Spleen (tissue), 11 donors: ENCODE data around the gene SLCO2A1. TPM values are rescaled to one million over a fixed set of nuclear protein-coding genes. Genes with fewer than 3 reads are reported as not detected.
A peak's percentile ranks its signal among the peaks of the same experiment; 100 is the strongest.

Source experiments
- DNase-seq: peaks from one replicate; pipeline ENCODE4 v3.0.0-alpha.2; 2020
- H3K27ac ChIP-seq, 8 donors: fragments of 200-600 bp; sonication (generic) in 7 of 8; 1 replicate in 4 of 8; 2 replicates in 4 of 8; pipeline versions ENCODE4 v1.5.0 to v1.8.0; 2016 to 2021; ENCODE audit warnings: inconsistent platforms in 4 of 8, mild to moderate bottlenecking in 4 of 8, moderate library complexity in 1 of 8
- H3K27me3 ChIP-seq, 7 donors: fragments of 200-600 bp; sonication (generic) in 6 of 7; replicated peaks in 1 of 7; 1 replicate in 4 of 7; 2 replicates in 3 of 7; pipeline versions ENCODE4 v1.5.0 to v1.8.0; 2016 to 2021; ENCODE audit warnings: inconsistent platforms in 3 of 7, mild to moderate bottlenecking in 1 of 7
- H3K36me3 ChIP-seq, 6 donors: fragments of 200-600 bp; sonication (generic) in 5 of 6; 1 replicate in 4 of 6; 2 replicates in 2 of 6; pipeline versions ENCODE4 v1.5.0 to v1.8.0; 2016 to 2021; ENCODE audit warnings: inconsistent platforms in 2 of 6
- H3K4me1 ChIP-seq, 6 donors: fragments of 200-600 bp; sonication (generic) in 5 of 6; 1 replicate in 3 of 6; 2 replicates in 3 of 6; pipeline versions ENCODE4 v1.5.0 to v1.8.0; 2016 to 2021; ENCODE audit warnings: inconsistent platforms in 3 of 6
- H3K4me3 ChIP-seq, 8 donors: fragments of 200-600 bp; sonication (generic) in 7 of 8; 1 replicate in 4 of 8; 2 replicates in 4 of 8; pipeline versions ENCODE4 v1.5.0 to v1.8.0; 2016 to 2021; ENCODE audit warnings: inconsistent platforms in 4 of 8, mild to moderate bottlenecking in 4 of 8, moderate library complexity in 2 of 8
- H3K9me3 ChIP-seq, 8 donors: fragments of 200-600 bp; sonication (generic) in 7 of 8; 1 replicate in 4 of 8; 2 replicates in 4 of 8; pipeline versions ENCODE4 v1.5.0 to v1.8.0; 2016 to 2021; ENCODE audit warnings: inconsistent platforms in 4 of 8
- CTCF ChIP-seq, 11 experiments: fragments of 200-600 bp in 7 of 11; fragments of 450-650 bp in 4 of 11; sonication (generic) in 4 of 11; IDR thresholded peaks in 8 of 11; conservative IDR thresholded peaks in 3 of 11; 1 replicate in 7 of 11; 2 replicates in 4 of 11; pipeline versions ENCODE4 v1.4.0 to v1.8.0; 2016 to 2021; ENCODE audit warnings: antibody characterized with exemption in 11 of 11, inconsistent platforms in 4 of 11, mild to moderate bottlenecking in 1 of 11
- POLR2A ChIP-seq, 3 donors: fragments of 450-650 bp; IDR thresholded peaks; one replicate each; pipeline ENCODE4 v1.5.1; 2017; ENCODE audit warnings: antibody characterized with exemption in 3 of 3, mild to moderate bottlenecking in 1 of 3
- POLR2AphosphoS5 ChIP-seq, 3 donors: sonication (generic); formaldehyde crosslinking; IDR thresholded peaks; one replicate each; pipeline ENCODE4 v1.5.1; 2017; ENCODE audit warnings: antibody characterized with exemption in 3 of 3
- WGBS, 5 donors: extraction: QIAGEN DNeasy Blood & Tissue Kit in 3 of 5; methylation state at CpG; one replicate each; pipeline versions ENCODE4 v1.1.5 to v1.1.7; 2013 to 2018; 5-methylcytosine and 5-hydroxymethylcytosine counted together
- intact Hi-C: fragments of 100-400 bp; cut with DNase I; formaldehyde crosslinking; loops from one replicate; pipeline ENCODE4 v1.15.0; 2023; ENCODE audit warnings: low total_unique reads
- polyA plus RNA-seq, 3 donors: library from polyadenylated mRNA; stranded (reverse); fragments of 200-250 nt; gene quantifications; one replicate each; pipeline ENCODE4 v1.2.1, GENCODE V29; 2013
- total RNA-seq, 7 donors: library from RNA; depleted of rRNA in 3 of 7; stranded (reverse); fragments of >200 nt in 3 of 7; fragmentation: NEBNext Ultra II Directional in 4 of 7; extraction: Animal tissue kit (Norgen Biotek cat#: 25700) in 4 of 7; gene quantifications; one replicate each; pipeline versions ENCODE4 v1.1.0 to v1.2.1, GENCODE V29; 2016 to 2021
- donor health status: healthy with polysubstance abuse.
- donor health status: DM: no; HTN: no; CAD: no; lungs with moderate emphysema.
- donor health status: DM: no; HTN: no; CAD: no.
- donor health status: Bipolar disorder and iron deficiency.
- donor health status: healthy.
- donor health status: DM: no; HTN: no; CAD: no.
- donor health status: DM: yes; HTN: yes; CAD: no.

Gene SLCO2A1
- total and polyA plus RNA-seq, 10 donors = 4.8 to 118 (median 29.8) TPM

- no peak for DNase-seq
- Histone ChIP-seq H3K27ac (peak overlapping the region in 6 of 8 donors; percentile 47 to 73 (median 66)), H3K9me3 (no peaks in the 10 kb centered on the region), H3K27me3 (no peaks in the 10 kb centered on the region), H3K36me3 (no peaks in the 10 kb centered on the region), H3K4me3 (no peak overlapping the region), H3K4me1 (peaks cover 0 to 55% (median 10%) of the 10 kb centered on the region in 6 donors)
- intact Hi-C loops = no loop called here
- WGBS, 5 donors = 36 to 51% (median 43%) methylated on average over 3 of the region's 3 CpGs
- TF ChIP-seq CTCF (IDR thresholded peaks at IDR 0.05 in 8 of 11, conservative IDR thresholded peaks at IDR 0.05 in 3 of 11) = no peak
- TF ChIP-seq POLR2AphosphoS5 (IDR thresholded peaks at IDR 0.05) = peak in 1 of 3 donors; percentile 61
- TF ChIP-seq POLR2A (IDR thresholded peaks at IDR 0.05) = no peak
Measured at GRCh38 chr3:133991209-133991608, 38.5 kb downstream of the SLCO2A1 start.

- no peak for DNase-seq
- intact Hi-C loops = no loop called here
- 78 to 91% (median 81%) methylated on average over 14 of the region's 14 CpGs for WGBS, 5 donors
Measured at GRCh38 chr3:133989936-133990702, 39.6 kb downstream of the SLCO2A1 start.

GRCh38 chr3:133988631-133989161, 41.0 kb downstream of the SLCO2A1 start:
- H3K36me3 ChIP-seq = no peaks in the 10 kb centered on the region
- 64 to 72% (median 69%) methylated on average over 9 of the region's 9 CpGs for WGBS, 5 donors
- TF ChIP-seq POLR2AphosphoS5 (IDR thresholded peaks at IDR 0.05) = no peak
- no peak for TF ChIP-seq CTCF (IDR thresholded peaks at IDR 0.05 in 8 of 11, conservative IDR thresholded peaks at IDR 0.05 in 3 of 11)
- TF ChIP-seq POLR2A (IDR thresholded peaks at IDR 0.05) = no peak
- H3K4me3 ChIP-seq = no peak overlapping the region
- H3K9me3 ChIP-seq = no peaks in the 10 kb centered on the region
- intact Hi-C loops = no loop called here
- H3K27me3 ChIP-seq = no peaks in the 10 kb centered on the region
- H3K4me1 ChIP-seq = peaks cover 0 to 56% (median 11%) of the 10 kb centered on the region in 6 donors
- DNase-seq = no peak
- no peak overlapping the region for H3K27ac ChIP-seq

More at GRCh38 chr3:133989936-133990702, 39.6 kb downstream of the SLCO2A1 start:
- Histone ChIP-seq H3K4me3 (no peak overlapping the region), H3K27ac (peak overlapping the region in 2 of 8 donors; percentile 15 to 54), H3K4me1 (peaks cover 0 to 56% (median 11%) of the 10 kb centered on the region in 6 donors), H3K36me3 (no peaks in the 10 kb centered on the region), H3K27me3 (no peaks in the 10 kb centered on the region), H3K9me3 (no peaks in the 10 kb centered on the region)
- TF ChIP-seq POLR2A (IDR thresholded peaks at IDR 0.05) = no peak
- no peak for TF ChIP-seq CTCF (IDR thresholded peaks at IDR 0.05 in 8 of 11, conservative IDR thresholded peaks at IDR 0.05 in 3 of 11)
- no peak for TF ChIP-seq POLR2AphosphoS5 (IDR thresholded peaks at IDR 0.05)

- no peak for TF ChIP-seq POLR2A (IDR thresholded peaks at IDR 0.05)
- TF ChIP-seq CTCF (IDR thresholded peaks at IDR 0.05 in 8 of 11, conservative IDR thresholded peaks at IDR 0.05 in 3 of 11) = no peak
- no peak for TF ChIP-seq POLR2AphosphoS5 (IDR thresholded peaks at IDR 0.05)
- H3K36me3 ChIP-seq = no peaks in the 10 kb centered on the region
- no peak overlapping the region for H3K27ac ChIP-seq
- no peak overlapping the region for H3K4me3 ChIP-seq
- peaks cover 0 to 53% (median 11%) of the 10 kb centered on the region in 6 donors for H3K4me1 ChIP-seq
- no peak for DNase-seq
- no peaks in the 10 kb centered on the region for H3K27me3 ChIP-seq
- no peaks in the 10 kb centered on the region for H3K9me3 ChIP-seq
- intact Hi-C loops = no loop called here
- WGBS, 5 donors = 71 to 97% (median 85%) methylated on average over 2 of the region's 2 CpGs
Measured at GRCh38 chr3:133987948-133988484, 41.7 kb downstream of the SLCO2A1 start.
